SK-N-SH (cell line): ENCODE measurements around the gene KLK14. TPM values are rescaled to one million over a fixed set of nuclear protein-coding genes. Genes with fewer than 3 reads are reported as not detected.

Experiments
- CTCF ChIA-PET: fragments of 300-600, 350-600 bp; formaldehyde crosslinking; extraction: SDS; loops from one replicate; lab custom pipeline; 2021; lab: Yijun Ruan, JAX
- POLR2A ChIA-PET: fragments of 350-600 bp; sonication (Branson Sonifier 250); formaldehyde crosslinking; extraction: SDS; loops from one replicate; lab custom pipeline; 2020; ENCODE audit warnings: antibody characterized with exemption, inconsistent platforms; lab: Yijun Ruan, JAX
- DNase-seq: peaks from one replicate; pipeline ENCODE4 v3.0.0; 2012
- H2AFZ ChIP-seq: fragments of 200-600 bp; sonication (generic); 2 replicates; pipeline ENCODE4 v1.8.1; 2016; ENCODE audit warnings: antibody characterized with exemption, mild to moderate bottlenecking, low read depth
- H3F3A ChIP-seq: fragments of 200-600 bp; sonication (generic); replicated peaks from 2 replicates; pipeline ENCODE3; 2016; ENCODE audit warnings: antibody characterized with exemption, mild to moderate bottlenecking; ENCODE audit not compliant: insufficient read depth
- H3K27ac ChIP-seq, 2 experiments: fragments of 200-500 bp in 1 of 2; fragments of 200-600 bp in 1 of 2; sonication (Bioruptor generic) in 1 of 2; sonication (generic), shearing (Covaris generic) in 1 of 2; 2 replicates each; pipeline versions ENCODE4 v1.5.1 to v1.6.1; 2014 to 2016; ENCODE audit warnings: low read depth in 2 of 2, inconsistent platforms in 1 of 2, low read length in 1 of 2, mild to moderate bottlenecking in 1 of 2, mixed read lengths in 1 of 2
- H3K27me3 ChIP-seq: fragments of 200-600 bp; sonication (generic), shearing (Covaris generic); 2 replicates; pipeline ENCODE4 v1.6.1; 2016; ENCODE audit warnings: mixed run types; ENCODE audit not compliant: insufficient read depth
- H3K36me3 ChIP-seq, 2 experiments: fragments of 200-500 bp in 1 of 2; fragments of 200-600 bp in 1 of 2; sonication (Bioruptor generic) in 1 of 2; sonication (generic) in 1 of 2; replicated peaks in 1 of 2; 2 replicates each; pipeline versions ENCODE3 to v1.5.1; 2014 to 2016; ENCODE audit warnings: low read length in 1 of 2, mild to moderate bottlenecking in 1 of 2; ENCODE audit not compliant: insufficient read depth in 2 of 2, control insufficient read depth in 1 of 2
- H3K4me1 ChIP-seq, 2 experiments: fragments of 200-500 bp in 1 of 2; fragments of 200-600 bp in 1 of 2; sonication (Bioruptor generic) in 1 of 2; sonication (generic), shearing (Covaris generic) in 1 of 2; 2 replicates each; pipeline versions ENCODE4 v1.5.1 to v1.6.1; 2014 to 2016; ENCODE audit warnings: low read depth in 1 of 2, low read length in 1 of 2, mixed run types in 1 of 2; ENCODE audit not compliant: insufficient read depth in 2 of 2, control insufficient read depth in 1 of 2
- H3K4me2 ChIP-seq: fragments of 200-600 bp; sonication (generic), shearing (Covaris generic); 2 replicates; pipeline ENCODE4 v1.6.1; 2017; ENCODE audit warnings: mixed run types
- H3K4me3 ChIP-seq, 2 experiments: fragments of 200-500 bp in 1 of 2; fragments of 200-600 bp in 1 of 2; sonication (Bioruptor generic) in 1 of 2; sonication (generic), shearing (Covaris generic) in 1 of 2; 2 replicates each; pipeline versions ENCODE4 v1.5.1 to v1.8.1; 2014 to 2016; ENCODE audit warnings: low read depth in 2 of 2, inconsistent platforms in 1 of 2, low read length in 1 of 2, mild to moderate bottlenecking in 1 of 2, mixed read lengths in 1 of 2, moderate library complexity in 1 of 2
- H3K79me2 ChIP-seq: fragments of 200-600 bp; sonication (generic); 2 replicates; pipeline ENCODE4 v1.8.1; 2017; ENCODE audit warnings: mild to moderate bottlenecking; ENCODE audit not compliant: insufficient read depth
- H3K9ac ChIP-seq: fragments of 200-600 bp; sonication (generic); 2 replicates; pipeline ENCODE4 v1.6.1; 2017; ENCODE audit warnings: mixed run types
- H3K9me2 ChIP-seq: fragments of 200-600 bp; sonication (generic); 2 replicates; pipeline ENCODE4 v1.6.1; 2017; ENCODE audit warnings: mixed run types
- H3K9me3 ChIP-seq: fragments of 200-600 bp; sonication (generic); 2 replicates; pipeline ENCODE4 v1.6.1; 2017; ENCODE audit warnings: mixed run types, mild to moderate bottlenecking, moderate library complexity
- H4K20me1 ChIP-seq: fragments of 200-600 bp; sonication (generic); 2 replicates; pipeline ENCODE4 v1.6.1; 2017; ENCODE audit warnings: mild to moderate bottlenecking, mixed run types; ENCODE audit not compliant: insufficient read depth
- CTCF ChIP-seq: fragments of 200-600 bp; sonication (generic); IDR thresholded peaks from 2 replicates; pipeline ENCODE4 v1.6.1; 2017; ENCODE audit warnings: antibody characterized with exemption, mild to moderate bottlenecking, moderate library complexity
- ELF1 ChIP-seq: IDR thresholded peaks from 2 replicates; pipeline ENCODE4 v1.4.0; 2012
- EP300 ChIP-seq, 2 experiments: IDR thresholded peaks; 2 replicates each; pipeline versions ENCODE4 v1.4.0 to v1.6.1; 2012; ENCODE audit warnings: borderline replicate concordance in 1 of 2, low read depth in 1 of 2, low read length in 1 of 2
- EZH2phosphoT487 ChIP-seq: fragments of 200-600 bp; sonication (generic); IDR thresholded peaks from 2 replicates; pipeline ENCODE4 v1.6.1; 2017; ENCODE audit warnings: low read depth, mixed run types, mild to moderate bottlenecking, antibody characterized with exemption, moderate library complexity, borderline replicate concordance
- FOXJ3 ChIP-seq: sonication (generic); formaldehyde crosslinking; IDR thresholded peaks from 2 replicates; pipeline ENCODE4 v1.5.1; 2020; ENCODE audit warnings: mild to moderate bottlenecking, missing genetic modification reagents
- GABPA ChIP-seq: IDR thresholded peaks from 2 replicates; pipeline ENCODE4 v1.4.0; 2012; ENCODE audit warnings: low read depth, mild to moderate bottlenecking
- GATA2 ChIP-seq: sonication (generic); formaldehyde crosslinking; IDR thresholded peaks from 2 replicates; pipeline ENCODE4 v1.5.0; 2020; ENCODE audit warnings: mild to moderate bottlenecking, missing genetic modification reagents
- JUND ChIP-seq: IDR thresholded peaks from 2 replicates; pipeline ENCODE4 v1.4.0; 2012
- MEF2A ChIP-seq: IDR thresholded peaks from 2 replicates; pipeline ENCODE4 v1.4.0; 2012; ENCODE audit warnings: low read depth, borderline replicate concordance
- MXI1 ChIP-seq: IDR thresholded peaks from 2 replicates; pipeline ENCODE4 v1.6.1; 2012; ENCODE audit warnings: mild to moderate bottlenecking, low read depth, low read length, improper control_type of control experiment
- NFIC ChIP-seq: IDR thresholded peaks from 2 replicates; pipeline ENCODE4 v1.4.0; 2012; ENCODE audit warnings: borderline replicate concordance
- POLR2AphosphoS5 ChIP-seq: IDR thresholded peaks from 2 replicates; pipeline ENCODE4 v1.6.1; 2012; ENCODE audit warnings: low read depth, low read length
- RCOR1 ChIP-seq: fragments of 150-350 bp; IDR thresholded peaks from 2 replicates; pipeline ENCODE4 v1.6.1; 2017; ENCODE audit warnings: antibody characterized with exemption, low read length
- REST ChIP-seq: IDR thresholded peaks from 2 replicates; pipeline ENCODE4 v1.6.1; 2012; ENCODE audit warnings: mild to moderate bottlenecking, low read depth, low read length, moderate library complexity
- RXRA ChIP-seq: IDR thresholded peaks from 2 replicates; pipeline ENCODE4 v1.4.0; 2012; ENCODE audit warnings: low read depth, mild to moderate bottlenecking, borderline replicate concordance
- SMC3 ChIP-seq: IDR thresholded peaks from 2 replicates; pipeline ENCODE4 v1.6.1; 2012; ENCODE audit warnings: low read depth, low read length, improper control_type of control experiment
- TCF12 ChIP-seq: IDR thresholded peaks from 2 replicates; pipeline ENCODE4 v1.4.0; 2012
- WGBS: methylation state at CpG from one replicate; pipeline ENCODE4 v1.1.6; 2017; ENCODE audit warnings: low lambda C conversion rate; 5-methylcytosine and 5-hydroxymethylcytosine counted together
- polyA plus RNA-seq, 3 experiments: library from polyadenylated mRNA; depleted of rRNA; stranded (reverse); fragments of >200 nt; gene quantifications; 2 replicates each; pipeline ENCODE4 v1.2.3, GENCODE V29; 2012
- TF ChIP-seq, protein P1 (sequence below): IDR thresholded peaks from 2 replicates; pipeline ENCODE4 v1.4.0; 2012; ENCODE audit warnings: low read depth, borderline replicate concordance
- TF ChIP-seq, protein P2 (sequence below): fragments of 150-350 bp; IDR thresholded peaks from 2 replicates; pipeline ENCODE4 v1.6.1; 2017; ENCODE audit warnings: antibody characterized with exemption, low read length, low read depth, borderline replicate concordance
- TF ChIP-seq, protein P3 (sequence below): IDR thresholded peaks from 2 replicates; pipeline ENCODE4 v1.4.0; 2012; ENCODE audit warnings: low read depth

Gene KLK14
- polyA plus RNA-seq, 1 of the 3 experiments (the other 2 are of a cell fraction) = 0.26 TPM

DNA sequence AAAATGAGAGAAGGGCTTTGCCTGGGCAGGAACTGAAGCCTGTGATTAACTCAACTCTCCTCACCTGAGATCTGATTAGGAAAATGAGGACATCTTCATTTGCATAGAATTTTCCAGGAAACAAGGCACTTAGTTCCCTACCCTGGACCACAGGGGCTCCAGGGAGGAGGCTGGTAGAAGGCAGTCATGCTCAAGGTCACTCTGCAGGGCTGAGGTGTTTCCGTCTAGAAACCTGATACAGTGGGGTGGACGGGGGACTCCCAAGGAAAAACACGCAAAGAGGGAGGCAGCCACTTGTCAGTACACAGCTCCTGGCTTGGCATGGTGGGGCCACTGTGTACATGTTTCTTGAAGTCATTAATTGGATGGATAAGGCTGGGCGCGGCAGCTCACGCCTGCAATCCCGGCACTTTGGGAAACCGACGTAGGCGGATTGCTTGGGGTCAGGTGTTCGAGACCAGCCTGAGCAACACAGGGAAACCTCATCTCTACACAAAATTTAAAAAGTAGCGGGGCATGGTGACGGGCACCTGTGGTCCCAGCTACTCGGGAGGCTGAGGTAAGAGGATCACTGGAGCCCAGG, 6.0 kb downstream of the KLK14 start:
- CTCF ChIA-PET = interaction anchor here (0.7 kb wide), 1 partner anchor 11 kb away, joined by 4 read pairs; no protein-coding TSS in a partner anchor
- Histone ChIP-seq H3F3A (no peaks in the 10 kb centered on the region), H3K27ac (no peak overlapping the region), H3K9ac (no peak overlapping the region), H3K9me3 (0 out of 2 replicates have a peak, but pooled peaks cover 5% of the 10 kb centered on the region), H3K27me3 (peaks cover 11% of the 10 kb centered on the region; the same call in 1 of the 2 replicates), H3K4me3 (no peak overlapping the region), H3K9me2 (no peaks in the 10 kb centered on the region), H3K4me1 (no peaks in the 10 kb centered on the region), H3K36me3 (no peaks in the 10 kb centered on the region), H4K20me1 (no peaks in the 10 kb centered on the region), H3K79me2 (no peaks in the 10 kb centered on the region), H2AFZ (no peak overlapping the region), H3K4me2 (no peak overlapping the region)
- no peak for DNase-seq
- 35% methylated on average over 14 of the region's 14 CpGs for WGBS
- TF ChIP-seq JUND = no peak
- no peak for TF ChIP-seq GABPA
- TF ChIP-seq RXRA = no peak
- TF ChIP-seq, protein P1, sequence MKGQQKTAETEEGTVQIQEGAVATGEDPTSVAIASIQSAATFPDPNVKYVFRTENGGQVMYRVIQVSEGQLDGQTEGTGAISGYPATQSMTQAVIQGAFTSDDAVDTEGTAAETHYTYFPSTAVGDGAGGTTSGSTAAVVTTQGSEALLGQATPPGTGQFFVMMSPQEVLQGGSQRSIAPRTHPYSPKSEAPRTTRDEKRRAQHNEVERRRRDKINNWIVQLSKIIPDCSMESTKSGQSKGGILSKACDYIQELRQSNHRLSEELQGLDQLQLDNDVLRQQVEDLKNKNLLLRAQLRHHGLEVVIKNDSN = no peak
- TF ChIP-seq SMC3 = no peak
- no peak for TF ChIP-seq FOXJ3 (CRISPR knock-in tag)
- no peak for TF ChIP-seq RCOR1
- POLR2A ChIA-PET = no interaction called here

- H3K9me2 ChIP-seq = no peaks in the 10 kb centered on the region
- no peaks in the 10 kb centered on the region for H3K79me2 ChIP-seq
- H4K20me1 ChIP-seq = no peaks in the 10 kb centered on the region
- POLR2A ChIA-PET = no interaction called here
- CTCF ChIA-PET = interaction anchor here (0.7 kb wide), 1 partner anchor 10 kb away, joined by 4 read pairs; no protein-coding TSS in a partner anchor
- no peaks in the 10 kb centered on the region for H3K36me3 ChIP-seq
- H3K27me3 ChIP-seq = peaks cover 4% of the 10 kb centered on the region; the same call in 1 of the 2 replicates
- no peak overlapping the region for H3K9ac ChIP-seq
- 0 out of 2 replicates have a peak, but pooled peaks cover 5% of the 10 kb centered on the region for H3K9me3 ChIP-seq
- 9% methylated on average over 5 of the region's 5 CpGs for WGBS
- no peaks in the 10 kb centered on the region for H3K4me1 ChIP-seq
- no peak for DNase-seq
- H2AFZ ChIP-seq = no peak overlapping the region
- no peak overlapping the region for H3K4me2 ChIP-seq
- no peak overlapping the region for H3K27ac ChIP-seq
- no peaks in the 10 kb centered on the region for H3F3A ChIP-seq
- no peak overlapping the region for H3K4me3 ChIP-seq
- TF ChIP-seq, protein P1 = no peak
- TF ChIP-seq JUND (no peak), NFIC (no peak), MXI1 (no peak), MEF2A (no peak), EZH2phosphoT487 (no peak), TCF12 (no peak), GABPA (no peak), REST (no peak), CTCF (no peak), GATA2 (no peak), POLR2AphosphoS5 (no peak), ELF1 (no peak), EP300 (IDR thresholded peaks at IDR 0.05; ENCODE audit: borderline replicate concordance in 1 of 2, low read depth in 1 of 2, low read length in 1 of 2) (no peak)
- TF ChIP-seq, protein P2, sequence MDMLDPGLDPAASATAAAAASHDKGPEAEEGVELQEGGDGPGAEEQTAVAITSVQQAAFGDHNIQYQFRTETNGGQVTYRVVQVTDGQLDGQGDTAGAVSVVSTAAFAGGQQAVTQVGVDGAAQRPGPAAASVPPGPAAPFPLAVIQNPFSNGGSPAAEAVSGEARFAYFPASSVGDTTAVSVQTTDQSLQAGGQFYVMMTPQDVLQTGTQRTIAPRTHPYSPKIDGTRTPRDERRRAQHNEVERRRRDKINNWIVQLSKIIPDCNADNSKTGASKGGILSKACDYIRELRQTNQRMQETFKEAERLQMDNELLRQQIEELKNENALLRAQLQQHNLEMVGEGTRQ = no peak
- TF ChIP-seq, protein P3, sequence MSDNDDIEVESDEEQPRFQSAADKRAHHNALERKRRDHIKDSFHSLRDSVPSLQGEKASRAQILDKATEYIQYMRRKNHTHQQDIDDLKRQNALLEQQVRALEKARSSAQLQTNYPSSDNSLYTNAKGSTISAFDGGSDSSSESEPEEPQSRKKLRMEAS = no peak
These were observed 6.7 kb downstream of the KLK14 start for GRCh38 chr19:51075998-51076397.
